Measurements from ENCODE around the gene PKMYT1. TPM values are rescaled to one million over a fixed set of nuclear protein-coding genes. Genes with fewer than 3 reads are reported as not detected.

Gene PKMYT1
- total RNA-seq, 1 experiment from 2014 or later: 34.7 TPM

GRCh38 chr16:3020604-3021448 lies 40.6 kb upstream of the PKMYT1 start:
- H3K27ac Mint-ChIP-seq (ENCODE audit: low read depth, unreplicated experiment): peak overlapping the region; percentile 94
- peaks cover 23% of the 10 kb centered on the region for H3K4me1 Mint-ChIP-seq (ENCODE audit: insufficient read depth, unreplicated experiment)
- no TSS peak for BruUV-seq (replicated peaks)
- no peaks in the 10 kb centered on the region for H3K9me3 Mint-ChIP-seq (ENCODE audit: unreplicated experiment)
- ChIA-PET CTCF (interaction anchor here (0.6 to 5.1 kb wide), 7 partner anchors 11 to 1298 kb away, joined by 3 to 28 read pairs (median 4); no protein-coding TSS in a partner anchor), POLR2A (interaction anchor here (0.5 to 5.0 kb wide), 30 partner anchors 7 to 1357 kb away, joined by 3 to 41 read pairs (median 5); partner anchors contain the start of genes BICDL2, FLYWCH1, PAQR4 and PKMYT1)
- H3K36me3 Mint-ChIP-seq (ENCODE audit: insufficient read depth, unreplicated experiment): peaks cover 30% of the 10 kb centered on the region
- TF ChIP-seq CTCF (IDR thresholded peaks at IDR 0.05; ENCODE audit: unreplicated experiment): no peak
- DNase-seq (ENCODE audit: unreplicated experiment): peak; percentile 91
- peak overlapping the region; percentile 82 for H3K4me3 Mint-ChIP-seq (ENCODE audit: unreplicated experiment)
- intact Hi-C loops (cut with micrococcal nuclease): loop anchor here (1.0 kb wide), 2 partner anchors 17 to 38 kb away; no protein-coding TSS in a partner anchor
- H3K27me3 Mint-ChIP-seq (ENCODE audit: insufficient read depth, unreplicated experiment): no peaks in the 10 kb centered on the region

- peaks cover 28% of the 10 kb centered on the region for H3K36me3 Mint-ChIP-seq (ENCODE audit: insufficient read depth, unreplicated experiment)
- no peaks in the 10 kb centered on the region for H3K27me3 Mint-ChIP-seq (ENCODE audit: insufficient read depth, unreplicated experiment)
- peak within 1 kb of the TSS; percentile 94 for H3K27ac Mint-ChIP-seq (ENCODE audit: low read depth, unreplicated experiment)
- H3K4me1 Mint-ChIP-seq (ENCODE audit: insufficient read depth, unreplicated experiment): peaks cover 23% of the 10 kb centered on the region
- peak within 1 kb of the TSS; percentile 82 for H3K4me3 Mint-ChIP-seq (ENCODE audit: unreplicated experiment)
- TSS peak; percentile 31 for BruUV-seq (replicated peaks)
- ChIA-PET CTCF (interaction anchor here (0.7 to 5.1 kb wide), 5 partner anchors 10 to 48 kb away, joined by 3 to 28 read pairs (median 4); no protein-coding TSS in a partner anchor), POLR2A (interaction anchor here (0.5 to 5.0 kb wide), 22 partner anchors 8 to 1358 kb away, joined by 3 to 41 read pairs (median 6); partner anchors contain the start of genes BICDL2, FLYWCH1, PAQR4 and PKMYT1)
- TF ChIP-seq CTCF (IDR thresholded peaks at IDR 0.05; ENCODE audit: unreplicated experiment): no peak
- peak; percentile 80 for DNase-seq (ENCODE audit: unreplicated experiment)
- intact Hi-C loops (cut with micrococcal nuclease): loop anchor here (1.0 kb wide), 2 partner anchors 16 to 37 kb away; no protein-coding TSS in a partner anchor
- no peaks in the 10 kb centered on the region for H3K9me3 Mint-ChIP-seq (ENCODE audit: unreplicated experiment)
These were observed 40.0 kb upstream of the PKMYT1 start, which contains the start of gene TNFRSF12A for GRCh38 chr16:3020247-3020603. Gene TNFRSF12A, plus strand, starts transcription at chr16:3020368. Its CDS starts 30 bp downstream, at chr16:3020398.

- no TSS peak for BruUV-seq (replicated peaks)
These were observed 39.5 kb upstream of the PKMYT1 start for GRCh38 chr16:3019594-3020246.

More at GRCh38 chr16:3019594-3020246, 39.5 kb upstream of the PKMYT1 start:
- DNase-seq (ENCODE audit: unreplicated experiment): no peak
- no peaks in the 10 kb centered on the region for H3K9me3 Mint-ChIP-seq (ENCODE audit: unreplicated experiment)
- TF ChIP-seq CTCF (IDR thresholded peaks at IDR 0.05; ENCODE audit: unreplicated experiment): no peak
- POLR2A ChIA-PET: interaction anchor here (0.5 to 5.0 kb wide), 21 partner anchors 8 to 1358 kb away, joined by 3 to 41 read pairs (median 6); partner anchors contain the start of genes BICDL2, FLYWCH1, PAQR4 and PKMYT1
- intact Hi-C loops (cut with micrococcal nuclease): loop anchor here (1.0 kb wide), 2 partner anchors 15 to 36 kb away; no protein-coding TSS in a partner anchor
- H3K36me3 Mint-ChIP-seq (ENCODE audit: insufficient read depth, unreplicated experiment): peaks cover 28% of the 10 kb centered on the region
- H3K4me1 Mint-ChIP-seq (ENCODE audit: insufficient read depth, unreplicated experiment): peaks cover 23% of the 10 kb centered on the region
- H3K4me3 Mint-ChIP-seq (ENCODE audit: unreplicated experiment): peak overlapping the region; percentile 82
- CTCF ChIA-PET: interaction anchor here (0.6 to 5.1 kb wide), 9 partner anchors 10 to 106 kb away, joined by 3 to 28 read pairs (median 3); no protein-coding TSS in a partner anchor
- H3K27ac Mint-ChIP-seq (ENCODE audit: low read depth, unreplicated experiment): peak overlapping the region; percentile 94
- no peaks in the 10 kb centered on the region for H3K27me3 Mint-ChIP-seq (ENCODE audit: insufficient read depth, unreplicated experiment)
